Measurements from ENCODE around the gene KRTAP10-3. TPM values are rescaled to one million over a fixed set of nuclear protein-coding genes. Genes with fewer than 3 reads are reported as not detected.
"Not testable (repeated sequence)": the region's sequence is repeated elsewhere in the genome, so short reads cannot be mapped to it uniquely, and the experiment has no call there.

The KRTAP10-3 gene
- total and polyA plus RNA-seq, 3 experiments from 2014 or later, result not detected

DNA sequence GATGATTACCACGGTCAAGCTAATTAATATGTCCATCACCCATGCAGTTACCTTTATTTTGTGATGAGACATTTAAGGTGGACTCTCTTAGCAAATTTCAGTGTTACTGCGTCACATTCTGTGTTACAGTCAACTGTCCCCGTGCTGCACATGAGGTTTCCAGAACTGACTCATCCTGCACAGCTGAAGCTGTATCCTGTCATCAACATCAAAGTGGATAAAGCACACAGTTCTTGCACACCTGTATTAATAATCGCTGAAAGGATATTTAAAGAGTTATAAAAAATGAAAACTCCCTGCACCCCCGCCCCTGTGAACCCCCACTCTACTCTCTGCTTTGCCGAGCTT, 25.2 kb upstream of the KRTAP10-3 start:
- CTCF ChIA-PET, result no interaction called here
- no peaks in the 10 kb centered on the region for H3K36me3 ChIP-seq (ENCODE audit: insufficient read depth, low read length)
- Mint-ChIP-seq H3K9me3 (peaks cover 10 to 24% (median 16%) of the 10 kb centered on the region in 5 donors), H3K4me1 (peaks cover 1 to 14% (median 14%) of the 10 kb centered on the region in 3 donors), H3K4me3 (no peak overlapping the region), H3K27ac (peak overlapping the region in 1 of 8 donors; percentile 3), H3K27me3 (peaks cover 10 to 40% of the 10 kb centered on the region in 2 donors), H3K36me3 (peaks cover 0 to 26% (median 3%) of the 10 kb centered on the region in 3 donors)
- H3K4me3 ChIP-seq (ENCODE audit: low read length), result no peak overlapping the region
- POLR2A ChIA-PET, result no interaction called here
- no peak overlapping the region for H3K27ac ChIP-seq (ENCODE audit: low read depth, low read length)
- no peak for DNase-seq
- peaks cover 3% of the 10 kb centered on the region for H3K4me1 ChIP-seq (ENCODE audit: insufficient read depth, low read length)
- no peaks in the 10 kb centered on the region for H3K9me3 ChIP-seq (ENCODE audit: low read length)
- H3K27me3 ChIP-seq (ENCODE audit: insufficient read depth, low read length, poor library complexity, severe bottlenecking), result no peaks in the 10 kb centered on the region

DNA sequence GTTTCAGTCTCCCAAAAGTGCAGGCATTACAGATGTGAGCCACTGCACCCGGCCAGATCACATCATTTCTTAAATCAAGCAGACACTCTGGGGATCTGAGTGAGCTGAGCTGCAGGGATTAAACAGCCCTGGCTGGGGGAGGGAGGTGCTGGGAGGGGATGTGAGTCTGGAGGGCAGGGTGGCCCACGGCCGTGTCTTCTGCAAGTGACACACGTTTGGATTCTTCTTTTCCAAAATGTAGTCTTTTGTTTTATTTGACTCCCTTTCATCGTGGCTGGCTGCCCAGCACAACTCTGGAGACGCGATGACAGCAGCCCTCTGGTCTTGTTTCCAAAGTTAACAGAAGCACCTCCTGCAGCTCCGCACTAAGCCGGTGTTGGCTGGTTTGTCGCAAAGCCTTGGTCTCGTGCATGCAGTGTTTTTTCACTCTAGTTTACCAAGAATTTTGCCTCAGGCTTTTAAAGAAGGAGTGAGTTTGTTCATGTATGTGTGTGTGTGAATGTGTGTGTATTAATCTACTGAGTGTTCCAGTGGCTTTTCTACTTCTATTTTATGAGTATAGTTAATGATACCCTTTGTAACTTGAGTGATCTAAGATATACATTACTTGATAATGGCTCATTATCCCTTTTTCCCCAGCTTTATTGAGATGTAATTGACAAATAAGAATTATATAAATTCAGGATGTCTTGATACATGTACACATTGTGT, 24.6 kb upstream of the KRTAP10-3 start:
- no peak overlapping the region for H3K27ac Mint-ChIP-seq
- H3K27me3 ChIP-seq (ENCODE audit: insufficient read depth, low read length, poor library complexity, severe bottlenecking), result no peaks in the 10 kb centered on the region
- peaks cover 10 to 40% of the 10 kb centered on the region in 2 donors for H3K27me3 Mint-ChIP-seq
- H3K36me3 Mint-ChIP-seq, result peaks cover 0 to 26% (median 3%) of the 10 kb centered on the region in 3 donors
- peaks cover 10 to 26% (median 17%) of the 10 kb centered on the region in 5 donors for H3K9me3 Mint-ChIP-seq
- H3K9me3 ChIP-seq (ENCODE audit: low read length), result no peaks in the 10 kb centered on the region
- H3K4me1 Mint-ChIP-seq, result peaks cover 1 to 14% (median 14%) of the 10 kb centered on the region in 3 donors
- no peak overlapping the region for H3K4me3 ChIP-seq (ENCODE audit: low read length)
- ChIA-PET POLR2A (no interaction called here), CTCF (no interaction called here)
- no peak for DNase-seq
- H3K4me3 Mint-ChIP-seq, result no peak overlapping the region
- peaks cover 3% of the 10 kb centered on the region for H3K4me1 ChIP-seq (ENCODE audit: insufficient read depth, low read length)
- H3K27ac ChIP-seq (ENCODE audit: low read depth, low read length), result no peak overlapping the region
- no peaks in the 10 kb centered on the region for H3K36me3 ChIP-seq (ENCODE audit: insufficient read depth, low read length)

DNA sequence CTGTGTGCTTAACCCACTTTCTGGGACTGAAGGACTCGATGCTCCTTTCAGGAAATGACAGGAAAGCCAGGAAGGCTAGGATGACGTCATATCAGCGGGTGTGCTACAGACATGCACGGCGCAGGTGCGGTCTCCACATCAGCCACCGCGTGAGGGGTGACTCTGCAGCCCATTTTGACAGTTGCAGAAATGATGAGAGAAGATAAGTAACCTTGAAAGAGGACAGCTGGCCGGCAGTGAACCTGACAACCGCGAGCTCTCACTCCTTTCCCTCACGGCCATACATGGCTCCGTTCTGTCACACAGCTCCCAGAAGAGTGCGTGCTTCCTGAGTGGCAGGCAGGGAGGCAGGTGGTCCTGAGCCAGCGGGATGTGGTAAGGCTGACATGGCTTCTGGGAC, 23.5 kb upstream of the KRTAP10-3 start:
- H3K4me1 Mint-ChIP-seq, result peaks cover 1 to 14% (median 14%) of the 10 kb centered on the region in 3 donors
- H3K27me3 ChIP-seq (ENCODE audit: insufficient read depth, low read length, poor library complexity, severe bottlenecking), result no peaks in the 10 kb centered on the region
- H3K36me3 ChIP-seq (ENCODE audit: insufficient read depth, low read length), result no peaks in the 10 kb centered on the region
- no peak overlapping the region for H3K4me3 ChIP-seq (ENCODE audit: low read length)
- no peak overlapping the region for H3K27ac Mint-ChIP-seq
- H3K9me3 Mint-ChIP-seq, result peaks cover 14 to 36% (median 25%) of the 10 kb centered on the region in 5 donors
- POLR2A ChIA-PET, result no interaction called here
- no peaks in the 10 kb centered on the region for H3K9me3 ChIP-seq (ENCODE audit: low read length)
- H3K4me3 Mint-ChIP-seq, result peak overlapping the region in 1 of 7 donors; percentile 54
- peaks cover 3% of the 10 kb centered on the region for H3K4me1 ChIP-seq (ENCODE audit: insufficient read depth, low read length)
- no peak overlapping the region for H3K27ac ChIP-seq (ENCODE audit: low read depth, low read length)
- no peak for DNase-seq
- H3K27me3 Mint-ChIP-seq, result peaks cover 10 to 33% of the 10 kb centered on the region in 2 donors
- H3K36me3 Mint-ChIP-seq, result peaks cover 0 to 37% (median 3%) of the 10 kb centered on the region in 3 donors
- CTCF ChIA-PET, result no interaction called here

DNA sequence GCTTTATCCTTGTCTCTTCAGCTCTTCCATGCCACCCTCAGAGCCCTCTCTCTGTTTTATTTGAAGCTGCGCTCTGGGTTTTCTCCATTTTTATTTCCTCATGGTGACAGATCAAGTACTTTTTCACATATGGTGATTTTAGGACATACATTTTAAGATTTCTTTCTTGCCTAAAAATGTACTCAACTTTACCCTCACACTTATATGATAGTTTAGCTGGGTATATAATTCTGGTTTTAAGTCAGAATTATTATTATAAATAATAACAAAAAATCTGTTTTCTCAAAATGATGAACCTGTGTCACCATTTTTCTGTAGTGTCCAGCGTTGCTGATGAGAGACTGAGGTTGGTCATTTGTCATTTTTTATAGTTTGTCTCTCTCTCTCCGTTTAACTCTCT, 22.6 kb upstream of the KRTAP10-3 start:
- H3K4me3 ChIP-seq (ENCODE audit: low read length), result no peak overlapping the region
- no peak for DNase-seq
- no peaks in the 10 kb centered on the region for H3K9me3 ChIP-seq (ENCODE audit: low read length)
- H3K4me1 ChIP-seq (ENCODE audit: insufficient read depth, low read length), result peaks cover 3% of the 10 kb centered on the region
- H3K27me3 ChIP-seq (ENCODE audit: insufficient read depth, low read length, poor library complexity, severe bottlenecking), result no peaks in the 10 kb centered on the region
- Mint-ChIP-seq H3K36me3 (peaks cover 0 to 39% (median 3%) of the 10 kb centered on the region in 3 donors), H3K9me3 (peaks cover 19 to 41% (median 29%) of the 10 kb centered on the region in 5 donors), H3K27me3 (peaks cover 10 to 24% of the 10 kb centered on the region in 2 donors), H3K27ac (no peak overlapping the region), H3K4me3 (no peak overlapping the region), H3K4me1 (peaks cover 1 to 14% (median 14%) of the 10 kb centered on the region in 3 donors)
- no peak overlapping the region for H3K27ac ChIP-seq (ENCODE audit: low read depth, low read length)
- no peaks in the 10 kb centered on the region for H3K36me3 ChIP-seq (ENCODE audit: insufficient read depth, low read length)
- POLR2A ChIA-PET, result no interaction called here
- CTCF ChIA-PET, result interaction anchor here (0.8 kb wide), 1 partner anchor 71 kb away, joined by 3 read pairs; no protein-coding TSS in a partner anchor

DNA sequence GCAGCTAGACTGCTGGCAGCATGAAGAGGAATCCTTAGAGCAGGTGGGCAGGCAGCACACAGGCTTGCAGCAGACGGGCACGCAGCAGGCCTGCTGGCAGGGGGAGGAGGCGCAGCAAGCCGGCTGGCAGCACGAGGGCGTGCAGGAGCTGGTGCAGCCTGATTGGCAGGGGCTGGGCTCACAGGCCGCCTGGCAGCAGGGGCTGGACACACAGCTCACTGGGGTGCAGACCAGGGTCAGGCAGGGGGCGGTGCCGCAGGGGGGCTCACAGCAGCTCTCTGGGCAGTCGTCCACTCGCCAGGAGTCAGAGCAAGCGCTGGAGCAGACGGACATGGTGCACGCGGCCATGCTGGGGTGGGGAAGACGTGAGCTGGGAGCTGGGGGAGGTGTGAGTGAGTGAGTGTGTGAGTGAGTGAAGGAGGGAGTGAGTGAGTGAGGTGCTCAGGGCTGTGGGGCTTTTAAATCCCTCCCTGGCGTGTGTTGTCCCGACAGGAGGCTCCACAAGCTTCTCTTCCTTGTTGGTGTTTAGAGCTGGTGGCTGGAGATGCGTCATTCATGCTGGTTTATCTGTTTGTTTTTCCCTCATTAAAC, 21.7 kb upstream of the KRTAP10-3 start, which contains the start of gene KRTAP10-5:
KRTAP10-5 (minus strand) TSS at position 374 of the 591 bp plus-strand sequence; CDS start at position 348, 26 bp downstream.
- H3K27ac ChIP-seq (ENCODE audit: low read depth, low read length); H3K4me1 ChIP-seq (ENCODE audit: insufficient read depth, low read length); H3K9me3 ChIP-seq (ENCODE audit: low read length); H3K27ac Mint-ChIP-seq; H3K27me3 ChIP-seq (ENCODE audit: insufficient read depth, low read length, poor library complexity, severe bottlenecking); H3K4me3 Mint-ChIP-seq; DNase-seq; H3K36me3 ChIP-seq (ENCODE audit: insufficient read depth, low read length); H3K4me3 ChIP-seq (ENCODE audit: low read length); POLR2A ChIA-PET: not testable (repeated sequence)
- peaks cover 0 to 35% (median 3%) of the 10 kb centered on the region in 3 donors for H3K36me3 Mint-ChIP-seq
- peaks cover 13 to 20% of the 10 kb centered on the region in 2 donors for H3K27me3 Mint-ChIP-seq
- peaks cover 19 to 46% (median 29%) of the 10 kb centered on the region in 5 donors for H3K9me3 Mint-ChIP-seq
- CTCF ChIA-PET, result interaction anchor here (0.8 to 1.2 kb wide), 2 partner anchors 38 to 70 kb away, joined by 3 to 4 read pairs; no protein-coding TSS in a partner anchor
- H3K4me1 Mint-ChIP-seq, result peaks cover 1 to 16% (median 14%) of the 10 kb centered on the region in 3 donors

DNA sequence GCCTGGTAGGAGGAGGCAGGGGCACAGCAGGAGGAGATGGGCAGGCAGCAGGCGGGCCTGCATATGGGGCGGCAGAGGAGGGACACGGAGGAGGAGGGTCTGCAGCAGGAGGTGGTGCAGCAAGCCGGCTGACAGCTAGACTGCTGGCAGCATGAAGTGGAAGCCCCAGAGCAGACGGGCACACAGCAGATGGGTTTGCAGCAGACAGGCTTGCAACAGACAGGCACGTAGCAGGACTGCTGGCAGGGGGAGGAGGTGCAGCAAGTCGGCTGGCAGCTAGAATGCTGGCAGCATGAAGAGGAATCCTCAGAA, 21.2 kb upstream of the KRTAP10-3 start:
- no peak overlapping the region for H3K4me3 Mint-ChIP-seq
- no peak overlapping the region for H3K27ac Mint-ChIP-seq
- Histone ChIP-seq H3K4me3 (ENCODE audit: low read length) (no peak overlapping the region), H3K4me1 (ENCODE audit: insufficient read depth, low read length) (peaks cover 3% of the 10 kb centered on the region), H3K36me3 (ENCODE audit: insufficient read depth, low read length) (no peaks in the 10 kb centered on the region), H3K27ac (ENCODE audit: low read depth, low read length) (no peak overlapping the region), H3K9me3 (ENCODE audit: low read length) (no peaks in the 10 kb centered on the region), H3K27me3 (ENCODE audit: insufficient read depth, low read length, poor library complexity, severe bottlenecking) (no peaks in the 10 kb centered on the region)
- H3K9me3 Mint-ChIP-seq, result peaks cover 19 to 46% (median 29%) of the 10 kb centered on the region in 5 donors
- peaks cover 0 to 35% (median 3%) of the 10 kb centered on the region in 3 donors for H3K36me3 Mint-ChIP-seq
- CTCF ChIA-PET, result interaction anchor here (1.2 kb wide), 1 partner anchor 39 kb away, joined by 4 read pairs; no protein-coding TSS in a partner anchor
- DNase-seq, result no peak
- peaks cover 9 to 19% of the 10 kb centered on the region in 2 donors for H3K27me3 Mint-ChIP-seq
- peaks cover 5 to 19% (median 14%) of the 10 kb centered on the region in 3 donors for H3K4me1 Mint-ChIP-seq
- POLR2A ChIA-PET, result no interaction called here

DNA sequence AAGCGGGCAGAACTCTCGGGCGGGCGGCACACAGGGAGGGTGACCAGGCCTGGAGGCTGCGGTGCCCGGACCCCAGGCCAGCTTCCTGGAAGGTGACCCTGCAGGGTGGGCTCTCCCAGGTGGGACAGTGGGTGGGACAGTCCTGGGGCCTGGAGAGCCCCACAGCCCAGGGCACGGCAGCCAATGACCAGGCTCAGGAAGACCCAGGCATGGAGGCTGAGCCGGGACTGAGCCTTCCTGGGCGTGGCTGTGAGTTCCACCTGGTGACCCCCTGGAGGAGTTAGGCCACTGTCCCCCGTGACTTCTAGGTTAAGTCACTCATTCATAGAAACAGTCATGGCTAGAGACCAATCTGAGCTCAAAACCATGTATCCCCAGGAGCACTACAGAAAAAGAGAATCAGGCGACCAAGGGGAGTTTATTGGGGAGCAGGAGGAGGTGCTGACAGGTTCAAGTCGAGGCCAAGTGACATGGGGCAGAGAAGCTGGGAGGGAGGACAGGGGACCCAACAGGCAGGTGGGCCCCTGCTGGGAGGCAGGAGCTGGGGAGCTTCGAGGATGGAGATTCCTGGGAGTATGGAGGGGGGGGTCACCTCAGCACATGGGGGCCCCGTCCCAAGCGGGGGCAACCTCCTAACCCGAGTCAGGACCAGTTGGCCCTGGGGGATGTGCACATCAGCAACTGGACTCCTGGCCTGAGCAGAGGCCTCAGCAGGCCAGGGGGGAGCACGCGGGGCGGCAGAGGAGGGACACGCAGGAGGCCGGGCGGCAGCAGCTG, 20.6 kb upstream of the KRTAP10-3 start:
- POLR2A ChIA-PET, result no interaction called here
- Histone ChIP-seq H3K36me3 (ENCODE audit: insufficient read depth, low read length) (no peaks in the 10 kb centered on the region), H3K4me3 (ENCODE audit: low read length) (no peak overlapping the region), H3K9me3 (ENCODE audit: low read length) (no peaks in the 10 kb centered on the region), H3K27me3 (ENCODE audit: insufficient read depth, low read length, poor library complexity, severe bottlenecking) (no peaks in the 10 kb centered on the region), H3K27ac (ENCODE audit: low read depth, low read length) (no peak overlapping the region), H3K4me1 (ENCODE audit: insufficient read depth, low read length) (peaks cover 3% of the 10 kb centered on the region)
- CTCF ChIA-PET, result no interaction called here
- Mint-ChIP-seq H3K27me3 (peaks cover 9 to 19% of the 10 kb centered on the region in 2 donors), H3K9me3 (peaks cover 19 to 46% (median 29%) of the 10 kb centered on the region in 5 donors), H3K27ac (peak overlapping the region in 1 of 8 donors; percentile 91), H3K4me1 (peaks cover 5 to 20% (median 14%) of the 10 kb centered on the region in 3 donors), H3K36me3 (peaks cover 0 to 35% (median 3%) of the 10 kb centered on the region in 3 donors), H3K4me3 (no peak overlapping the region)
- no peak for DNase-seq
